Activated CD8-positive, alpha-beta T cell treated with anti-CD3 and anti-CD28 coated beads, Interleukin-2, amount 10 ng/mL, durations not matched to agents 7 days and 5 days (primary cell): ENCODE results near the gene TPD52L2. TPM values are rescaled to one million over a fixed set of nuclear protein-coding genes. Genes with fewer than 3 reads are reported as not detected.

Experiments
- ATAC-seq: fragments of 150-1000 bp; cut with Tn5 transposase; one replicate; pipeline ENCODE4 v1.10.0; 2021; ENCODE audit warnings: moderate library complexity
- CTCF ChIA-PET: fragments of 350-600 bp; sonication (Branson Sonifier 250); formaldehyde crosslinking; loops from one replicate; lab custom pipeline; 2021; ENCODE audit warnings: antibody characterized with exemption; lab: Charles Lee
- POLR2A ChIA-PET: fragments of 350-600 bp; sonication (Branson Sonifier 250); formaldehyde crosslinking; loops from one replicate; lab custom pipeline; 2021; ENCODE audit warnings: antibody characterized with exemption; lab: Charles Lee
- DNase-seq: peaks from one replicate; pipeline ENCODE4 v3.0.0-alpha.2; 2020
- H3K27ac Mint-ChIP-seq: one replicate; pipeline ENCODE4 v1.8.0; 2021; ENCODE audit warnings: mild to moderate bottlenecking, mixed read lengths
- H3K27me3 Mint-ChIP-seq: one replicate; pipeline ENCODE4 v1.8.0; 2021; ENCODE audit warnings: low read depth, mixed read lengths
- H3K36me3 Mint-ChIP-seq: one replicate; pipeline ENCODE4 v1.8.0; 2021; ENCODE audit warnings: low read depth, mixed read lengths
- H3K4me1 Mint-ChIP-seq: one replicate; pipeline ENCODE4 v1.8.0; 2021; ENCODE audit warnings: low read depth, mixed read lengths
- H3K4me3 Mint-ChIP-seq: one replicate; pipeline ENCODE4 v1.8.0; 2021; ENCODE audit warnings: mild to moderate bottlenecking, mixed read lengths
- H3K9me3 Mint-ChIP-seq: one replicate; pipeline ENCODE4 v1.8.0; 2022; ENCODE audit warnings: mixed read lengths; ENCODE audit not compliant: insufficient read depth
- microRNA-seq: library from miRNA; unstranded; fragments of <30 nt; microRNA quantifications from one replicate; pipeline ENCODE4 v1.2.0, GENCODE V29; 2022
- total RNA-seq, 2 experiments: library from RNA; stranded (reverse); gene quantifications; one replicate each; pipeline ENCODE4 v1.2.3, GENCODE V29; 2021

The TPD52L2 gene
- total RNA-seq, 2 experiments from 2014 or later, result 35.7 to 40.0 TPM

GRCh38 chr20:63934271-63935068, 69.4 kb downstream of the TPD52L2 start:
- Mint-ChIP-seq H3K27ac (no peak overlapping the region), H3K9me3 (no peaks in the 10 kb centered on the region), H3K4me3 (no peak overlapping the region), H3K36me3 (peaks cover 51% of the 10 kb centered on the region), H3K27me3 (no peaks in the 10 kb centered on the region), H3K4me1 (no peaks in the 10 kb centered on the region)
- POLR2A ChIA-PET, result interaction anchor here (1.0 kb wide), 1 partner anchor 413 kb away, joined by 3 read pairs; no protein-coding TSS in a partner anchor
- DNase-seq (no peak), ATAC-seq (no peak)
- CTCF ChIA-PET, result no interaction called here

- ATAC-seq (no peak), DNase-seq (no peak)
- ChIA-PET CTCF (no interaction called here), POLR2A (interaction anchor here (1.0 kb wide), 1 partner anchor 414 kb away, joined by 3 read pairs; no protein-coding TSS in a partner anchor)
- Mint-ChIP-seq H3K27ac (peak overlapping the region; percentile 45), H3K4me3 (no peak overlapping the region), H3K36me3 (peaks cover 50% of the 10 kb centered on the region), H3K9me3 (no peaks in the 10 kb centered on the region), H3K4me1 (no peaks in the 10 kb centered on the region), H3K27me3 (no peaks in the 10 kb centered on the region)
Measured at GRCh38 chr20:63935447-63935846, 70.4 kb downstream of the TPD52L2 start.

GRCh38 chr20:63937596-63937995, 72.5 kb downstream of the TPD52L2 start:
- Mint-ChIP-seq H3K4me3 (no peak overlapping the region), H3K9me3 (no peaks in the 10 kb centered on the region), H3K27me3 (no peaks in the 10 kb centered on the region), H3K4me1 (peaks cover 16% of the 10 kb centered on the region), H3K36me3 (peaks cover 40% of the 10 kb centered on the region), H3K27ac (no peak overlapping the region)
- ChIA-PET POLR2A (no interaction called here), CTCF (no interaction called here)
- DNase-seq, result no peak
- ATAC-seq, result no peak

GRCh38 chr20:63939061-63939935, 74.2 kb downstream of the TPD52L2 start:
- no peaks in the 10 kb centered on the region for H3K27me3 Mint-ChIP-seq
- peaks cover 39% of the 10 kb centered on the region for H3K36me3 Mint-ChIP-seq
- no peak for ATAC-seq
- no peak for DNase-seq
- CTCF ChIA-PET, result interaction anchor here (0.7 kb wide), 1 partner anchor 28 kb away, joined by 4 read pairs; no protein-coding TSS in a partner anchor
- H3K4me1 Mint-ChIP-seq, result peaks cover 17% of the 10 kb centered on the region
- POLR2A ChIA-PET, result interaction anchor here (1.0 kb wide), 1 partner anchor 418 kb away, joined by 3 read pairs; no protein-coding TSS in a partner anchor
- H3K9me3 Mint-ChIP-seq, result no peaks in the 10 kb centered on the region
- no peak overlapping the region for H3K4me3 Mint-ChIP-seq
- no peak overlapping the region for H3K27ac Mint-ChIP-seq

GRCh38 chr20:63940071-63940471, 75.0 kb downstream of the TPD52L2 start:
- ChIA-PET CTCF (interaction anchor here (0.7 kb wide), 1 partner anchor 28 kb away, joined by 4 read pairs; no protein-coding TSS in a partner anchor), POLR2A (interaction anchor here (1.0 kb wide), 1 partner anchor 419 kb away, joined by 3 read pairs; no protein-coding TSS in a partner anchor)
- peaks cover 36% of the 10 kb centered on the region for H3K36me3 Mint-ChIP-seq
- no peak overlapping the region for H3K27ac Mint-ChIP-seq
- DNase-seq (no peak), ATAC-seq (no peak)
- peaks cover 17% of the 10 kb centered on the region for H3K4me1 Mint-ChIP-seq
- H3K9me3 Mint-ChIP-seq, result no peaks in the 10 kb centered on the region
- no peak overlapping the region for H3K4me3 Mint-ChIP-seq
- no peaks in the 10 kb centered on the region for H3K27me3 Mint-ChIP-seq

- POLR2A ChIA-PET, result no interaction called here
- H3K4me3 Mint-ChIP-seq, result peak overlapping the region; percentile 36
- CTCF ChIA-PET, result no interaction called here
Measured at GRCh38 chr20:63940472-63941266, 75.6 kb downstream of the TPD52L2 start.

More at GRCh38 chr20:63940472-63941266, 75.6 kb downstream of the TPD52L2 start:
- Mint-ChIP-seq H3K27ac (peak overlapping the region; percentile 93), H3K9me3 (no peaks in the 10 kb centered on the region), H3K27me3 (no peaks in the 10 kb centered on the region), H3K36me3 (peaks cover 36% of the 10 kb centered on the region), H3K4me1 (peaks cover 17% of the 10 kb centered on the region)
- ATAC-seq (no peak), DNase-seq (no peak)

Small RNAs within 50 kb of the gene (microRNA-seq; reads per million reads assigned to microRNA genes)
- gene MIR1914 (not detected), gene MIR941-1 (not detected), gene MIR941-2 (not detected), gene MIR941-3 (not detected), gene MIR941-4 (not detected), gene MIR941-5 (not detected)

Other genes starting within 250 kb of the TPD52L2 start
- 10 to 100 TPM; 16.2 TPM for gene GMEB2, start 238.2 kb upstream of the TPD52L2 start, total RNA-seq
- 10 to 100 TPM; 13.1 to 13.3 TPM for gene STMN3, start 211.8 kb upstream of the TPD52L2 start, total RNA-seq
- gene RTEL1, start 207.0 kb upstream of the TPD52L2 start, total RNA-seq, result 10 to 100 TPM; 49.8 to 54.3 TPM
- not detected for gene TNFRSF6B, start 168.6 kb upstream of the TPD52L2 start, total RNA-seq
- 10 to 100 TPM; 55.2 to 57.6 TPM for gene ARFRP1, start 157.3 kb upstream of the TPD52L2 start, total RNA-seq
- gene ZGPAT, start 157.2 kb upstream of the TPD52L2 start, total RNA-seq, result 10 to 100 TPM; 38.6 to 43.5 TPM
- gene LIME1, start 128.6 kb upstream of the TPD52L2 start, total RNA-seq, result 100 to 1,000 TPM; 163 to 165 TPM
- 10 to 100 TPM; 97.2 TPM for gene SLC2A4RG, start 125.5 kb upstream of the TPD52L2 start, total RNA-seq
- under 1 TPM in 1 of 2 experiments, not detected in 1; 0.10 TPM for gene ZBTB46, start 34.0 kb upstream of the TPD52L2 start, total RNA-seq
- not detected for gene ABHD16B, start 3.8 kb upstream of the TPD52L2 start, total RNA-seq
- gene DNAJC5, start 29.9 kb downstream of the TPD52L2 start, total RNA-seq, result 10 to 100 TPM; 47.3 to 48.1 TPM
- 10 to 100 TPM; 41.1 to 45.4 TPM for gene UCKL1, start 91.1 kb downstream of the TPD52L2 start, total RNA-seq
- gene ZNF512B, start 104.7 kb downstream of the TPD52L2 start, total RNA-seq, result 10 to 100 TPM; 12.0 to 12.1 TPM
- gene SAMD10, start 114.4 kb downstream of the TPD52L2 start, total RNA-seq, result 10 to 100 TPM; 12.0 to 12.5 TPM
- 10 to 100 TPM; 64.7 to 68.3 TPM for gene PRPF6, start 115.9 kb downstream of the TPD52L2 start, total RNA-seq
- gene C20orf204, start 170.9 kb downstream of the TPD52L2 start, total RNA-seq, result 1 to 10 TPM; 6.4 to 7.6 TPM
- under 1 TPM; 0.13 to 0.21 TPM for gene SOX18, start 184.4 kb downstream of the TPD52L2 start, total RNA-seq
- gene TCEA2, start 197.9 kb downstream of the TPD52L2 start, total RNA-seq, result 10 to 100 TPM; 49.6 to 55.3 TPM
- gene RGS19, start 214.2 kb downstream of the TPD52L2 start, total RNA-seq, result 100 to 1,000 TPM; 130 to 135 TPM
- gene OPRL1, start 214.8 kb downstream of the TPD52L2 start, total RNA-seq, result 1 to 10 TPM; 1.5 to 2.0 TPM
- under 1 TPM; 0.34 to 0.61 TPM for gene LKAAEAR1, start 219.1 kb downstream of the TPD52L2 start, total RNA-seq
- gene NPBWR2, start 242.3 kb downstream of the TPD52L2 start, total RNA-seq, result not detected